MCF 10A (cell line): ENCODE data around the gene PDLIM4. TPM values are rescaled to one million over a fixed set of nuclear protein-coding genes. Genes with fewer than 3 reads are reported as not detected.

ENCODE experiments used
- BruUV-seq: library from RNA; stranded (reverse); fragments of 400-500 nt; replicated peaks from 2 replicates; lab custom pipeline; 2021; lab: Mats Ljungman, UMichigan
- CTCF ChIA-PET: fragments of 300-600 bp; sonication (Branson Sonifier 250); formaldehyde crosslinking; extraction: SDS; loops from one replicate; lab custom pipeline; 2021; ENCODE audit warnings: antibody characterized with exemption, inconsistent platforms; lab: Yijun Ruan, JAX
- POLR2A ChIA-PET: fragments of 300-600, 350-650 bp; sonication (Branson Sonifier 250); formaldehyde crosslinking; extraction: SDS; loops from one replicate; lab custom pipeline; 2020; ENCODE audit warnings: antibody characterized with exemption, inconsistent platforms; lab: Yijun Ruan, JAX
- DNase-seq: peaks from one replicate; pipeline ENCODE4 v3.0.0-alpha.2; 2018; ENCODE audit not compliant: unreplicated experiment
- H3K27ac Mint-ChIP-seq: one replicate; pipeline ENCODE4 v1.8.0; 2022; ENCODE audit warnings: mild to moderate bottlenecking, low read depth, mixed read lengths; ENCODE audit not compliant: unreplicated experiment
- H3K27me3 Mint-ChIP-seq: one replicate; pipeline ENCODE4 v1.8.0; 2022; ENCODE audit warnings: mixed read lengths; ENCODE audit not compliant: insufficient read depth, unreplicated experiment
- H3K36me3 Mint-ChIP-seq: one replicate; pipeline ENCODE4 v1.8.0; 2022; ENCODE audit warnings: mild to moderate bottlenecking, moderate library complexity, mixed read lengths; ENCODE audit not compliant: insufficient read depth, unreplicated experiment
- H3K4me1 Mint-ChIP-seq: one replicate; pipeline ENCODE4 v1.8.0; 2022; ENCODE audit warnings: mixed read lengths; ENCODE audit not compliant: insufficient read depth, unreplicated experiment
- H3K4me3 Mint-ChIP-seq: one replicate; pipeline ENCODE4 v1.8.0; 2022; ENCODE audit warnings: mild to moderate bottlenecking, moderate library complexity, mixed read lengths; ENCODE audit not compliant: unreplicated experiment
- H3K9me3 Mint-ChIP-seq: one replicate; pipeline ENCODE4 v1.8.0; 2022; ENCODE audit warnings: mixed read lengths; ENCODE audit not compliant: unreplicated experiment
- intact Hi-C: fragments of 100-400 bp; cut with micrococcal nuclease; formaldehyde crosslinking; loops from 2 replicates; pipeline ENCODE4 v1.14.1; 2022
- total RNA-seq: library from RNA; stranded (reverse); gene quantifications from 2 replicates; pipeline ENCODE4 v1.2.3, GENCODE V29; 2022
- TF ChIP-seq, protein P1 (sequence below): fragments of 200-600 bp; IDR thresholded peaks from one replicate; pipeline ENCODE4 v1.8.0; 2022; ENCODE audit warnings: antibody characterized with exemption, mild to moderate bottlenecking; ENCODE audit not compliant: unreplicated experiment

PDLIM4 gene
- total RNA-seq, 1 experiment from 2014 or later = 101 TPM

DNA sequence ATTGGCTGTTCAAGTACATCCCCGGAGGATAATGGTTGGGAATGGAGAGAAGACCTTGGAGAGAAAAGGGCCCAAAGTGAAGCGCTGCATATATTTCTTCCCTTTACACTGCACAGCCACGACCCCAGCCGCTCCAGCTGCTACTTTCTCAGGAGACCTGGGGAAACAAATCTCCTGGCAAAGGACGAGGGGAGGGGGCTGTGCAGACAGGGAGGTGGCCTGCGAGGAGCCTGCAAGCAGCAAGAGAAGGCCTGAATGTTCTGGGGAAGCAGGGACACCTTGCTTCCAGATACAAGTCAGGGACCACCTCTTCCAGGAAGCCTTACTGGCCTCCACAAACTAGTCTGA is 739 bp upstream of the PDLIM4 start:
- TF ChIP-seq, protein P1, sequence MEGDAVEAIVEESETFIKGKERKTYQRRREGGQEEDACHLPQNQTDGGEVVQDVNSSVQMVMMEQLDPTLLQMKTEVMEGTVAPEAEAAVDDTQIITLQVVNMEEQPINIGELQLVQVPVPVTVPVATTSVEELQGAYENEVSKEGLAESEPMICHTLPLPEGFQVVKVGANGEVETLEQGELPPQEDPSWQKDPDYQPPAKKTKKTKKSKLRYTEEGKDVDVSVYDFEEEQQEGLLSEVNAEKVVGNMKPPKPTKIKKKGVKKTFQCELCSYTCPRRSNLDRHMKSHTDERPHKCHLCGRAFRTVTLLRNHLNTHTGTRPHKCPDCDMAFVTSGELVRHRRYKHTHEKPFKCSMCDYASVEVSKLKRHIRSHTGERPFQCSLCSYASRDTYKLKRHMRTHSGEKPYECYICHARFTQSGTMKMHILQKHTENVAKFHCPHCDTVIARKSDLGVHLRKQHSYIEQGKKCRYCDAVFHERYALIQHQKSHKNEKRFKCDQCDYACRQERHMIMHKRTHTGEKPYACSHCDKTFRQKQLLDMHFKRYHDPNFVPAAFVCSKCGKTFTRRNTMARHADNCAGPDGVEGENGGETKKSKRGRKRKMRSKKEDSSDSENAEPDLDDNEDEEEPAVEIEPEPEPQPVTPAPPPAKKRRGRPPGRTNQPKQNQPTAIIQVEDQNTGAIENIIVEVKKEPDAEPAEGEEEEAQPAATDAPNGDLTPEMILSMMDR = no peak
- intact Hi-C loops = no loop called here
- peaks cover 61% of the 10 kb centered on the region for H3K4me1 Mint-ChIP-seq
- H3K36me3 Mint-ChIP-seq = peaks cover 4% of the 10 kb centered on the region
- no TSS peak for BruUV-seq
- DNase-seq = no peak
- peak overlapping the region; percentile 83 for H3K4me3 Mint-ChIP-seq
- peak overlapping the region; percentile 47 for H3K27ac Mint-ChIP-seq
- H3K27me3 Mint-ChIP-seq = no peaks in the 10 kb centered on the region
- no peaks in the 10 kb centered on the region for H3K9me3 Mint-ChIP-seq
- ChIA-PET POLR2A (interaction anchor here (2.0 to 5.2 kb wide), 3 partner anchors 37 to 109 kb away, joined by 5 to 56 read pairs (median 21); partner anchors contain the start of gene SLC22A4), CTCF (interaction anchor here (0.6 to 1.9 kb wide), 6 partner anchors 10 to 37 kb away, joined by 3 to 14 read pairs (median 4); partner anchors contain the start of gene SLC22A4)

DNA sequence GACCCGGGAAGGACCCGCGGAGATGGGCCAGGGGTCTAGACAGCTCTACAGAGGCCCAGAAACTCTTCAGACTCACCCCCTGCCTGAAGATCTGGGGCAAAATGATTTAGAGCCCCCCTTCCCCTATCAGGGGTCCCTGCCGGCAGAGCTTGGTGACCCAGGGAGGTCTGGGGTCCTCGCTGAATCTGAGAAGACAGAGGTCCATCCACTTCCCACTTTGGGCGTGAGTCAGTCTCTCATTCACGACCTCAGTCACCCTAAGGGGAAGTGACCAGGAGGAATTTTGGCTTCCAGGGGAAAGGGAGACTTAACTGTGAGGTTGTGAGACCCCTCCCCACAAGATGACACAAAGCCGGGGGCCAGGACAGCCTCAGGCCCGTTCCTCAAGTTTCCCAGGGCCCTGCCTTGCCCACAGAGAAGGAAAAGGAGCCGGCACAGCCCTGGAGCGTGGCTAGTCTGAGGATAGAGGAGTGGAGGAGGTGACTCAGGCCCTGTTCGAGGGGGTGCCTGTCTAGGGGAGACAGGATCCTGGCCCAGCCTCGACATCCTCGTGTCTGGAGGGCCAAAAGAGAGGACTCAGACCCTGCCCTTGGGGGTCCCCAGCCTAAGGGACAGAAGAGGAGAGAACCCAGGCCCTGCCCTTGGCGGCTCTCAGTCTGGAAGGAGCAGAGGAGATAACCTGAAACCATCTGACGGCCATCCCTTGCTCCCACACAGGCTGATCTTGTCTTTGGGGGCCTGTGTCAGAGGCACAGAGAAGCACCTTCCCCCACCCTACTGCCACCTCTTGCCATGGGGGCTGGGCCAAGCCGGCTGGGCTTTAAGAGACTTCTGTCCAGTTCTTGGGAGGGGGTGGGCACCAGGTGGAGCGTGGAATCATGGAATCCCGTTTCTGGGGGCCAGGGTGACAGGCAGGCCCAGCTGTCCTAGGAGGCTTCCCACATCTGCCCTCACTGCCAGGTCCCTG is 889 bp downstream of the PDLIM4 start:
- H3K27me3 Mint-ChIP-seq = no peaks in the 10 kb centered on the region
- H3K4me3 Mint-ChIP-seq = peak overlapping the region; percentile 83
- H3K4me1 Mint-ChIP-seq = peaks cover 69% of the 10 kb centered on the region
- POLR2A ChIA-PET = interaction anchor here (0.7 to 5.2 kb wide), 10 partner anchors 9 to 240 kb away, joined by 3 to 56 read pairs (median 4); partner anchors contain the start of genes P4HA2 and SLC22A4
- CTCF ChIA-PET = interaction anchor here (1.3 to 6.3 kb wide), 5 partner anchors 13 to 36 kb away, joined by 5 to 43 read pairs (median 14); partner anchors contain the start of gene SLC22A4
- H3K9me3 Mint-ChIP-seq = no peaks in the 10 kb centered on the region
- H3K27ac Mint-ChIP-seq = peak overlapping the region; percentile 74
- TF ChIP-seq, protein P1 = no peak
- peak; percentile 71 for DNase-seq
- H3K36me3 Mint-ChIP-seq = peaks cover 19% of the 10 kb centered on the region
- intact Hi-C loops = loop anchor here (2.0 kb wide), 1 partner anchor 20 kb away; no protein-coding TSS in a partner anchor
- TSS peak; percentile 65 for BruUV-seq

DNA sequence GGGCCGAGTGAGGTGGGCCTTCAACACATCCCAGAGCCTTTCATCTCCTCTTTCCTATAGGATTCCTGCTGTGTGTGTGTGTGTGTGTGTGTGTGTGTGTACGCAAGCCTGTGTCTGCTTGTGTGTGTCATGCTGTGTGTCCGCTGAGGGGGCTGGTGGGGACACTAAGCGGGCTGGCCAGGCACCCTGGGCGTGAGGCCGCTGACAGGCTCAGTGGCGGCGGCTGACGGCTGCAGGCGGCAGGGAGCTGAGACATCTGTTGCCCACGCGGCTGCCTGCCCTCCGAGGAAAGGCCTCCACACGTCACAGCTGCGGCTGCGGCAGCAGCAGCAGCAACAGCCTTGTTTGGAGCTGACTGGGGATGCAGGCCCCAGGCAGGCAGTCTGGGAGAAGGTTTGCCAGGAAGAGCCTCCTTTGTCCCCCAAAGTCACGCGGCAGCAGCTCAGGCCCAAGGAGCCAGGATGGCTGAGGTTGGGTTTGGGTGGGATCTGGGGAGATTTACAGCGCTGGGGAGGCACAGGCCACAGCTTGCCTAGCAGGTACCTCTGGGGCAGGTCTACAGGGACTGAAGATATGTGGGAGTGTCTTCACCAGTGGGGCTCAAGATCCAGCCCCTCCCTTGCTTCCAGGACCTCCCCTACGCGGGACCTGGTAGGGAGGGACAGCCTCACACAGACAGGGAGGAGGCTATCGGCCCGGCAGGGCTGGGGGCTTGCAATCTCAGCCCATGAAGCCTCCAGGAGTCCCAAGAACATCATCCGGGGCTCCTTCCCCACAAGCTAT is 1.8 kb downstream of the PDLIM4 start:
- BruUV-seq = no TSS peak
- POLR2A ChIA-PET = interaction anchor here (0.6 to 5.2 kb wide), 21 partner anchors 10 to 239 kb away, joined by 3 to 56 read pairs (median 4); partner anchors contain the start of genes IRF1, P4HA2 and SLC22A4
- CTCF ChIA-PET = interaction anchor here (0.6 to 6.3 kb wide), 9 partner anchors 13 to 159 kb away, joined by 3 to 43 read pairs (median 5); partner anchors contain the start of genes P4HA2 and SLC22A4
- Mint-ChIP-seq H3K9me3 (no peaks in the 10 kb centered on the region), H3K27me3 (no peaks in the 10 kb centered on the region), H3K4me3 (peak overlapping the region; percentile 83), H3K27ac (peak overlapping the region; percentile 74), H3K36me3 (peaks cover 25% of the 10 kb centered on the region), H3K4me1 (peaks cover 68% of the 10 kb centered on the region)
- TF ChIP-seq, protein P1 = no peak
- peak; percentile 78 for DNase-seq
- intact Hi-C loops = loop anchor here (2.0 kb wide), 1 partner anchor 20 kb away; no protein-coding TSS in a partner anchor
